H1 (cell line): ENCODE measurements around the gene FAM120B. TPM values are rescaled to one million over a fixed set of nuclear protein-coding genes. Genes with fewer than 3 reads are reported as not detected.

ENCODE experiments used
- CTCF ChIA-PET: fragments of 300-600 bp; sonication (Branson Sonifier 250); formaldehyde crosslinking; loops from one replicate; lab custom pipeline; 2021; ENCODE audit not compliant: partially characterized antibody; lab: Charles Lee
- POLR2A ChIA-PET: fragments of 300-600 bp; sonication (Branson Sonifier 250); formaldehyde crosslinking; loops from one replicate; lab custom pipeline; 2021; ENCODE audit warnings: inconsistent platforms; ENCODE audit not compliant: partially characterized antibody; lab: Charles Lee
- DNase-seq, 2 experiments: peaks; one replicate each; pipeline versions ENCODE4 v3.0.0 to v3.0.0-alpha.2; 2010 to 2022; ENCODE audit warnings: low spot score in 2 of 2, low read depth in 1 of 2, mixed read lengths in 1 of 2
- FAIRE-seq: peaks from 2 replicates; lab custom pipeline; 2011; peaks lifted over from hg19 to GRCh38; lab: Jason Lieb, UNC
- H2AFZ ChIP-seq: 2 replicates; pipeline ENCODE4 v1.8.1; 2012; ENCODE audit warnings: low read length, inconsistent platforms
- H2AK5ac ChIP-seq: 2 replicates; pipeline ENCODE4 v1.6.1; 2013; ENCODE audit warnings: low read depth, low read length
- H2BK120ac ChIP-seq: replicated peaks from 2 replicates; pipeline ENCODE3; 2013; ENCODE audit warnings: low read depth, low read length, inconsistent platforms
- H2BK12ac ChIP-seq: 2 replicates; pipeline ENCODE4 v1.6.1; 2013; ENCODE audit warnings: low read depth, low read length
- H2BK15ac ChIP-seq: 2 replicates; pipeline ENCODE4 v1.6.1; 2013; ENCODE audit warnings: low read length
- H2BK20ac ChIP-seq: 2 replicates; pipeline ENCODE4 v1.6.1; 2013; ENCODE audit warnings: low read length
- H2BK5ac ChIP-seq: 2 replicates; pipeline ENCODE4 v1.6.1; 2013; ENCODE audit warnings: low read depth, low read length
- H3K14ac ChIP-seq: 2 replicates; pipeline ENCODE4 v1.6.1; 2013; ENCODE audit warnings: inconsistent platforms; ENCODE audit not compliant: insufficient read length
- H3K18ac ChIP-seq: 2 replicates; pipeline ENCODE4 v1.6.1; 2013; ENCODE audit warnings: low read length; ENCODE audit errors: extremely low read depth
- H3K23ac ChIP-seq: 2 replicates; pipeline ENCODE4 v1.6.1; 2013; ENCODE audit warnings: inconsistent platforms; ENCODE audit not compliant: insufficient read length
- H3K23me2 ChIP-seq: 2 replicates; pipeline ENCODE4 v1.6.1; 2013; ENCODE audit warnings: low read depth, low read length
- H3K27ac ChIP-seq: 2 replicates; pipeline ENCODE4 v1.6.1; 2011; ENCODE audit warnings: low read depth, low read length, inconsistent platforms
- H3K27me3 ChIP-seq, 4 experiments: replicated peaks in 1 of 4; 1 replicate in 1 of 4; 2 replicates in 3 of 4; pipeline versions ENCODE4 v1.6.1 to v1.8.1; 2011 to 2013; ENCODE audit warnings: low read length in 3 of 4, mild to moderate bottlenecking in 3 of 4, inconsistent platforms in 2 of 4, mixed read lengths in 2 of 4, moderate library complexity in 1 of 4; ENCODE audit not compliant: control insufficient read depth in 3 of 4, insufficient read depth in 3 of 4; ENCODE audit errors: extremely low read depth in 1 of 4
- H3K36me3 ChIP-seq, 4 experiments: 2 replicates each; pipeline versions ENCODE4 v1.6.1 to v1.8.1; 2011 to 2013; ENCODE audit warnings: mild to moderate bottlenecking in 4 of 4, low read length in 3 of 4, moderate library complexity in 2 of 4, control low read depth in 1 of 4, inconsistent platforms in 1 of 4; ENCODE audit not compliant: insufficient read depth in 4 of 4, control insufficient read depth in 2 of 4
- H3K4ac ChIP-seq: replicated peaks from 2 replicates; pipeline ENCODE3; 2013; ENCODE audit warnings: low read length, low read depth, mixed read lengths, inconsistent platforms; ENCODE audit not compliant: insufficient read length
- H3K4me1 ChIP-seq, 4 experiments: replicated peaks in 1 of 4; 1 replicate in 1 of 4; 2 replicates in 3 of 4; pipeline versions ENCODE4 v1.6.1 to v1.8.1; 2011 to 2013; ENCODE audit warnings: low read length in 3 of 4, inconsistent platforms in 2 of 4, mixed read lengths in 1 of 4; ENCODE audit not compliant: insufficient read depth in 4 of 4, control insufficient read depth in 3 of 4
- H3K4me2 ChIP-seq, 2 experiments: 2 replicates each; pipeline versions ENCODE4 v1.6.1 to v1.8.1; 2011 to 2013; ENCODE audit warnings: low read depth in 2 of 2, low read length in 2 of 2, control low read depth in 1 of 2, inconsistent platforms in 1 of 2, mild to moderate bottlenecking in 1 of 2; ENCODE audit not compliant: insufficient read depth in 1 of 2
- H3K4me3 ChIP-seq, 4 experiments: fragments of 200-600, 300-600 bp in 1 of 4; sonication (generic), shearing (Covaris generic), sonication (Bioruptor Twin) in 1 of 4; 2 replicates each; pipeline versions ENCODE4 v1.5.1 to v1.8.1; 2011 to 2016; ENCODE audit warnings: low read length in 4 of 4, low read depth in 3 of 4, control low read depth in 2 of 4, inconsistent platforms in 2 of 4, mild to moderate bottlenecking in 2 of 4, mixed read lengths in 1 of 4, moderate library complexity in 1 of 4; ENCODE audit not compliant: insufficient read depth in 2 of 4; ENCODE audit errors: extremely low read depth in 1 of 4
- H3K56ac ChIP-seq: replicated peaks from 2 replicates; pipeline ENCODE3; 2013; ENCODE audit warnings: low read depth, mild to moderate bottlenecking, mixed read lengths, low read length, inconsistent platforms; ENCODE audit not compliant: insufficient read length
- H3K79me1 ChIP-seq: 2 replicates; pipeline ENCODE4 v1.6.1; 2013; ENCODE audit warnings: low read depth, low read length, control low read depth
- H3K79me2 ChIP-seq, 2 experiments: 2 replicates each; pipeline versions ENCODE4 v1.6.1 to v1.8.1; 2012 to 2013; ENCODE audit warnings: low read length in 2 of 2, mild to moderate bottlenecking in 2 of 2, inconsistent platforms in 1 of 2; ENCODE audit not compliant: insufficient read depth in 2 of 2, control insufficient read depth in 1 of 2
- H3K9ac ChIP-seq, 4 experiments: replicated peaks in 1 of 4; 1 replicate in 1 of 4; 2 replicates in 3 of 4; pipeline versions ENCODE4 v1.6.1 to v1.8.1; 2011 to 2013; ENCODE audit warnings: low read depth in 3 of 4, low read length in 3 of 4, control low read depth in 2 of 4, mild to moderate bottlenecking in 2 of 4, moderate library complexity in 2 of 4, inconsistent platforms in 1 of 4; ENCODE audit errors: extremely low read depth in 1 of 4
- H3K9me3 ChIP-seq, 2 experiments: 2 replicates each; pipeline versions ENCODE4 v1.6.1 to v1.8.1; 2012 to 2013; ENCODE audit warnings: mild to moderate bottlenecking in 2 of 2, moderate library complexity in 2 of 2, control low read depth in 1 of 2, inconsistent platforms in 1 of 2, low read depth in 1 of 2, low read length in 1 of 2, mixed read lengths in 1 of 2; ENCODE audit not compliant: insufficient read depth in 2 of 2
- H4K20me1 ChIP-seq, 2 experiments: replicated peaks in 1 of 2; 2 replicates each; pipeline versions ENCODE3 to v1.8.1; 2011 to 2013; ENCODE audit warnings: inconsistent platforms in 2 of 2, low read length in 2 of 2, mild to moderate bottlenecking in 1 of 2; ENCODE audit not compliant: insufficient read depth in 2 of 2, control insufficient read depth in 1 of 2
- H4K5ac ChIP-seq: 2 replicates; pipeline ENCODE4 v1.6.1; 2013; ENCODE audit warnings: low read length, low read depth, mixed read lengths, inconsistent platforms; ENCODE audit not compliant: insufficient read length
- H4K8ac ChIP-seq: 2 replicates; pipeline ENCODE4 v1.8.0; 2013; ENCODE audit warnings: mild to moderate bottlenecking, moderate library complexity, low read length, inconsistent platforms; ENCODE audit not compliant: insufficient read depth; ENCODE audit errors: extremely low read depth
- H4K91ac ChIP-seq: replicated peaks from 2 replicates; pipeline ENCODE3; 2013; ENCODE audit warnings: low read length, mixed read lengths, inconsistent platforms; ENCODE audit not compliant: insufficient read length
- CBX5 ChIP-seq: fragments of 300-800, 300-1000 bp; sonication (generic); IDR thresholded peaks from 2 replicates; pipeline ENCODE4 v1.7.1; 2016; ENCODE audit warnings: antibody characterized with exemption, low read length, low read depth
- CREB1 ChIP-seq: IDR thresholded peaks from 2 replicates; pipeline ENCODE4 v1.6.1; 2012; ENCODE audit warnings: inconsistent platforms
- EGR1 ChIP-seq: IDR thresholded peaks from 2 replicates; pipeline ENCODE4 v1.6.1; 2011; ENCODE audit warnings: low read depth, low read length, borderline replicate concordance
- NANOG ChIP-seq: IDR thresholded peaks from 2 replicates; pipeline ENCODE4 v1.6.1; 2011; ENCODE audit warnings: low read length, low read depth, mild to moderate bottlenecking, inconsistent platforms; ENCODE audit not compliant: insufficient read depth, poor library complexity, severe bottlenecking
- SIRT6 ChIP-seq: IDR thresholded peaks from one replicate; pipeline ENCODE4 v1.7.1; 2012; ENCODE audit warnings: low read length, inconsistent platforms
- SIX5 ChIP-seq: IDR thresholded peaks from 2 replicates; pipeline ENCODE4 v1.6.1; 2011; ENCODE audit warnings: mild to moderate bottlenecking, low read depth, low read length
- SP4 ChIP-seq: IDR thresholded peaks from 2 replicates; pipeline ENCODE4 v1.6.1; 2012; ENCODE audit warnings: low read length, inconsistent platforms
- YY1 ChIP-seq: IDR thresholded peaks from 2 replicates; pipeline ENCODE4 v1.6.1; 2011; ENCODE audit warnings: low read depth, mild to moderate bottlenecking, low read length
- WGBS, 2 experiments: shearing (Covaris generic) in 1 of 2; methylation state at CpG; one replicate each; pipeline versions ENCODE4 v1.1.6 to v1.1.7; 2013 to 2015; ENCODE audit warnings: low lambda C conversion rate in 2 of 2, mixed read lengths in 2 of 2, inconsistent platforms in 1 of 2, low coverage in 1 of 2, missing lambda C conversion rate in 1 of 2; ENCODE audit not compliant: insufficient replicate concordance in 2 of 2, insufficient coverage in 1 of 2, insufficient read length in 1 of 2; ENCODE audit errors: extremely low coverage in 1 of 2, missing lambda C conversion rate in 1 of 2; 5-methylcytosine and 5-hydroxymethylcytosine counted together
- polyA plus RNA-seq, 7 experiments: library from polyadenylated mRNA; depleted of rRNA in 3 of 7; stranded (reverse) in 5 of 7; unstranded in 2 of 7; fragments of >200 nt in 5 of 7; fragments of 200-250 nt in 2 of 7; gene quantifications; 1 replicate in 5 of 7; 2 replicates in 1 of 7; 4 replicates in 1 of 7; pipeline versions ENCODE4 v1.2.1 to v1.2.3, GENCODE V29; 2011 to 2013; ENCODE audit warnings: missing spikeins in 2 of 7, mixed read lengths in 2 of 7
- total RNA-seq: library from RNA; stranded (reverse); fragmentation: NEBNext Ultra II Directional; extraction: Animal tissue kit (Norgen Biotek cat#: 25700); gene quantifications from 2 replicates; pipeline ENCODE4 v1.2.1, GENCODE V29; 2021
- TF ChIP-seq, protein P1 (sequence below): IDR thresholded peaks from 2 replicates; pipeline ENCODE4 v1.6.1; 2012; ENCODE audit warnings: inconsistent platforms
- TF ChIP-seq, protein P2 (sequence below): IDR thresholded peaks from 2 replicates; pipeline ENCODE4 v1.6.1; 2011; ENCODE audit warnings: low read depth, mild to moderate bottlenecking, low read length; ENCODE audit not compliant: insufficient read depth
- TF ChIP-seq, protein P3 (sequence below), 3 experiments: IDR thresholded peaks; 1 replicate in 2 of 3; 2 replicates in 1 of 3; pipeline versions ENCODE4 v1.5.1 to v1.6.1; 2011; ENCODE audit warnings: low read length in 3 of 3, mild to moderate bottlenecking in 3 of 3, inconsistent platforms in 2 of 3, low read depth in 1 of 3, moderate library complexity in 1 of 3; ENCODE audit not compliant: insufficient read depth in 1 of 3; ENCODE audit errors: control extremely low read depth in 1 of 3

FAM120B gene
- total and polyA plus RNA-seq, 2 of the 8 experiments (the other 6 are each of a cell fraction or from before 2014, with no cell fraction given), result 5.1 to 12.5 TPM

DNA sequence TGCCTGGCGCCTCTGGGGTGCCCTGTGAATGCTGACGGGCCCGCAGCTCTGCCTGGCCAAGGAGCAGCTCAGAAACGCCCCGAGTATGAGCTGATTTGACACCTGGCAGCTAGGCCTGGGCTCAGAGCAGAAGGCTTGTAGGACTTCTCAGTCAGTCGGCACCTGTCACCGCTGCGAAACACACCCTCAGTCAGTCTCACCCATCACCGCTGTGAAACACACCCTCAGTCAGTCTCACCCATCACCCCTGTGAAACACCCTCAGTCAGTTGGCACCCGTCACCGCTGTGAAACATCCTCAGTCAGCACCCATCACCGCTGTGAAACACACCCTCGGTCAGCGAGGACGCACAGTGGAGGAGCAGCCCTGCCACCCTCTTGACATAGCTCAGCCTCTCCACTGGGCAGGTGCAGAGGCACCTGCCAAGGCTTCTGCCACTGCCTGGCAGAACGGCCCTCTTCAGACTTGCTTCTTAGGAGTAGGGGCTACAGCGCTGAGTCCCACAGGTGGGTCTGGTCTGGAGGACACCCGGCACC, 137.6 kb downstream of the FAM120B start:
- H3K79me2 ChIP-seq, result no peaks in the 10 kb centered on the region
- H3K18ac ChIP-seq, result no peak overlapping the region
- H4K20me1 ChIP-seq, result no peaks in the 10 kb centered on the region
- H4K5ac ChIP-seq, result no peak overlapping the region
- POLR2A ChIA-PET, result interaction anchor here (0.6 kb wide), 1 partner anchor 54 kb away, joined by 4 read pairs; no protein-coding TSS in a partner anchor
- H2BK120ac ChIP-seq, result no peak overlapping the region
- H3K4me1 ChIP-seq, result peaks cover 0 to 4% (median under 1%) of the 10 kb centered on the region in 4 experiments; a peak in 4 of 7 replicates
- H3K23ac ChIP-seq, result no peak overlapping the region
- 85% methylated on average over 18 of the region's 18 CpGs; no CpG with 5 or more reads in 1 of the 2 experiments for WGBS, 2 experiments
- H3K4ac ChIP-seq, result no peak overlapping the region
- no peaks in the 10 kb centered on the region for H3K27me3 ChIP-seq
- H3K4me2 ChIP-seq, result no peak overlapping the region
- H2BK15ac ChIP-seq, result no peak overlapping the region
- H2BK12ac ChIP-seq, result no peak overlapping the region
- H2BK5ac ChIP-seq, result no peak overlapping the region
- FAIRE-seq, result no peak
- no peak overlapping the region for H3K14ac ChIP-seq
- H2AK5ac ChIP-seq, result no peak overlapping the region
- CTCF ChIA-PET, result interaction anchor here (0.8 to 2.4 kb wide), 9 partner anchors 13 to 74 kb away, joined by 3 to 7 read pairs (median 4); no protein-coding TSS in a partner anchor
- H3K9ac ChIP-seq, result no peak overlapping the region
- H3K9me3 ChIP-seq, result no peaks in the 10 kb centered on the region
- H3K27ac ChIP-seq, result no peak overlapping the region
- no peak overlapping the region for H4K8ac ChIP-seq
- no peak overlapping the region for H3K4me3 ChIP-seq
- H2AFZ ChIP-seq, result no peak overlapping the region
- no peak overlapping the region for H2BK20ac ChIP-seq
- no peaks in the 10 kb centered on the region for H3K23me2 ChIP-seq
- H3K79me1 ChIP-seq, result no peaks in the 10 kb centered on the region
- no peaks in the 10 kb centered on the region for H3K36me3 ChIP-seq
- H3K56ac ChIP-seq, result no peak overlapping the region
- DNase-seq, result no peak
- no peak overlapping the region for H4K91ac ChIP-seq
- TF ChIP-seq, protein P1, sequence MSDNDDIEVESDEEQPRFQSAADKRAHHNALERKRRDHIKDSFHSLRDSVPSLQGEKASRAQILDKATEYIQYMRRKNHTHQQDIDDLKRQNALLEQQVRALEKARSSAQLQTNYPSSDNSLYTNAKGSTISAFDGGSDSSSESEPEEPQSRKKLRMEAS, result no peak
- TF ChIP-seq, protein P2, sequence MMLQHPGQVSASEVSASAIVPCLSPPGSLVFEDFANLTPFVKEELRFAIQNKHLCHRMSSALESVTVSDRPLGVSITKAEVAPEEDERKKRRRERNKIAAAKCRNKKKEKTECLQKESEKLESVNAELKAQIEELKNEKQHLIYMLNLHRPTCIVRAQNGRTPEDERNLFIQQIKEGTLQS, result no peak
- TF ChIP-seq CREB1 (no peak), CBX5 (no peak), NANOG (no peak), EGR1 (no peak), SP4 (no peak), YY1 (no peak), SIRT6 (no peak), SIX5 (no peak)
- TF ChIP-seq, protein P3, sequence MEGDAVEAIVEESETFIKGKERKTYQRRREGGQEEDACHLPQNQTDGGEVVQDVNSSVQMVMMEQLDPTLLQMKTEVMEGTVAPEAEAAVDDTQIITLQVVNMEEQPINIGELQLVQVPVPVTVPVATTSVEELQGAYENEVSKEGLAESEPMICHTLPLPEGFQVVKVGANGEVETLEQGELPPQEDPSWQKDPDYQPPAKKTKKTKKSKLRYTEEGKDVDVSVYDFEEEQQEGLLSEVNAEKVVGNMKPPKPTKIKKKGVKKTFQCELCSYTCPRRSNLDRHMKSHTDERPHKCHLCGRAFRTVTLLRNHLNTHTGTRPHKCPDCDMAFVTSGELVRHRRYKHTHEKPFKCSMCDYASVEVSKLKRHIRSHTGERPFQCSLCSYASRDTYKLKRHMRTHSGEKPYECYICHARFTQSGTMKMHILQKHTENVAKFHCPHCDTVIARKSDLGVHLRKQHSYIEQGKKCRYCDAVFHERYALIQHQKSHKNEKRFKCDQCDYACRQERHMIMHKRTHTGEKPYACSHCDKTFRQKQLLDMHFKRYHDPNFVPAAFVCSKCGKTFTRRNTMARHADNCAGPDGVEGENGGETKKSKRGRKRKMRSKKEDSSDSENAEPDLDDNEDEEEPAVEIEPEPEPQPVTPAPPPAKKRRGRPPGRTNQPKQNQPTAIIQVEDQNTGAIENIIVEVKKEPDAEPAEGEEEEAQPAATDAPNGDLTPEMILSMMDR (IDR thresholded peaks at IDR 0.05; ENCODE audit: control extremely low read depth in 1 of 3, insufficient read depth in 1 of 3, low read depth in 1 of 3, low read length in 3 of 3), result no peak
